OCI-LY7 (cell line): Measurements from ENCODE around the gene QKI. TPM values are rescaled to one million over a fixed set of nuclear protein-coding genes. Genes with fewer than 3 reads are reported as not detected.

Experiments
- BruUV-seq: library from RNA; stranded (reverse); fragments of 400-500 nt; replicated peaks from 2 replicates; lab custom pipeline; 2021; lab: Mats Ljungman, UMichigan
- CTCF ChIA-PET: fragments of 300-600 bp; sonication (Branson Sonifier 250); formaldehyde crosslinking; loops from one replicate; lab custom pipeline; 2022; ENCODE audit warnings: antibody characterized with exemption; ENCODE audit not compliant: unreplicated experiment; lab: Charles Lee
- POLR2A ChIA-PET: fragments of 300-600 bp; sonication (Branson Sonifier 250); formaldehyde crosslinking; loops from one replicate; lab custom pipeline; 2022; ENCODE audit warnings: antibody characterized with exemption; lab: Charles Lee
- DNase-seq: peaks from one replicate; pipeline ENCODE4 v3.0.0-alpha.2; 2015; ENCODE audit warnings: low spot score
- H2AFZ ChIP-seq: fragments of 200-600 bp; sonication (generic), shearing (Covaris generic); 2 replicates; pipeline ENCODE4 v1.6.1; 2014; ENCODE audit warnings: mild to moderate bottlenecking, antibody characterized with exemption, low read length, moderate library complexity
- H3K27ac ChIP-seq: fragments of 200-600 bp; sonication (generic); 2 replicates; pipeline ENCODE4 v1.5.1; 2014; ENCODE audit warnings: mixed run types, low read depth, mild to moderate bottlenecking, moderate library complexity, low read length, inconsistent platforms; ENCODE audit not compliant: poor library complexity, severe bottlenecking
- H3K36me3 ChIP-seq: fragments of 200-600 bp; sonication (generic); 2 replicates; pipeline ENCODE4 v1.6.1; 2014; ENCODE audit warnings: mild to moderate bottlenecking, antibody characterized with exemption, low read length, moderate library complexity, mixed read lengths; ENCODE audit not compliant: insufficient read depth
- H3K4me1 ChIP-seq: fragments of 200-600 bp; sonication (generic); 2 replicates; pipeline ENCODE4 v1.5.1; 2014; ENCODE audit warnings: mild to moderate bottlenecking, low read length; ENCODE audit not compliant: insufficient read depth, poor library complexity, severe bottlenecking
- H3K4me2 ChIP-seq: fragments of 200-600 bp; sonication (generic); 2 replicates; pipeline ENCODE4 v1.6.1; 2014; ENCODE audit warnings: mild to moderate bottlenecking, low read length
- H3K4me3 ChIP-seq: fragments of 200-600 bp; sonication (generic); 2 replicates; pipeline ENCODE4 v1.5.1; 2014; ENCODE audit warnings: mild to moderate bottlenecking, low read depth, low read length; ENCODE audit not compliant: poor library complexity, severe bottlenecking
- H3K79me2 ChIP-seq: fragments of 200-600 bp; sonication (generic); 2 replicates; pipeline ENCODE4 v1.6.1; 2016; ENCODE audit warnings: low read depth, mild to moderate bottlenecking, low read length, moderate library complexity, mixed read lengths; ENCODE audit not compliant: insufficient read depth
- H3K9me2 ChIP-seq: fragments of 200-600 bp; sonication (generic); 2 replicates; pipeline ENCODE4 v1.6.1; 2016; ENCODE audit warnings: mild to moderate bottlenecking, low read length, mixed read lengths; ENCODE audit not compliant: insufficient read depth
- H3K9me3 ChIP-seq: fragments of 200-600 bp; sonication (generic); 2 replicates; pipeline ENCODE4 v1.6.1; 2014; ENCODE audit warnings: mild to moderate bottlenecking, mixed run types, low read length, mixed read lengths
- H4K20me1 ChIP-seq: fragments of 200-600 bp; sonication (generic); 2 replicates; pipeline ENCODE4 v1.6.1; 2014; ENCODE audit warnings: mild to moderate bottlenecking, antibody characterized with exemption, low read length, moderate library complexity, mixed read lengths; ENCODE audit not compliant: insufficient read depth
- EZH2phosphoT487 ChIP-seq: fragments of 200-600 bp; sonication (generic); IDR thresholded peaks from 2 replicates; pipeline ENCODE4 v1.6.1; 2018; ENCODE audit warnings: low read depth, borderline replicate concordance, mild to moderate bottlenecking, mixed run types, antibody characterized with exemption, low read length, moderate library complexity, mixed read lengths
- intact Hi-C: fragments of 100-400 bp; cut with micrococcal nuclease; formaldehyde crosslinking; loops from one replicate; pipeline ENCODE4 v1.10.0; 2022; ENCODE audit not compliant: unreplicated experiment
- total RNA-seq, 2 experiments: library from RNA; depleted of rRNA in 1 of 2; stranded (reverse); fragments of >200 nt in 1 of 2; shearing (Covaris generic) in 1 of 2; gene quantifications; 2 replicates each; pipeline ENCODE4 v1.2.3, GENCODE V29; 2014 to 2022
- TF ChIP-seq, protein P1 (sequence below): fragments of 200-600 bp; sonication (generic); conservative IDR thresholded peaks from 2 replicates; pipeline ENCODE4 v1.5.1; 2014; ENCODE audit warnings: mild to moderate bottlenecking, antibody characterized with exemption, low read length, moderate library complexity, mixed read lengths

Gene QKI
- total RNA-seq, 2 experiments from 2014 or later = 55.4 to 74.5 TPM

DNA sequence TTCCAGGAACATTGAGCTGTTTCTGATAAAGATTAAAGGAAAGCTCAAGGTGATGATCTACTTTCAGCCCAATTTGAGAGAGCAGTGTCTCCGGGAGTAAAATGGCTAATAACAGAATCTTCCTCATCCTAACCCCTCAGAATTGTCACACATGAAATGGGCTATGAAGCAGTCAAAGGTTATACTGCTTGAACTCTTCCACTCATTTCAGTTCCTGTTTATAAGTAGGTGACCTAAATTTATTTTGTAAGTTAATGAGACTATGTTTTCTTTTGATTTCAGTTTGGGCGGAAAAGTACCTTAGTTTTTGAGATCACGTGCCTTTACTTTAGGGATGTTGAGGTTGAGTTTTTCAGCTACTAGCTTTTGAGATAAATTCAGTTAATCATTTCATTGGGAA is 47.2 kb downstream of the QKI start:
- POLR2A ChIA-PET = interaction anchor here (0.5 to 1.2 kb wide), 3 partner anchors 12 to 617 kb away, joined by 3 to 6 read pairs (median 5); no protein-coding TSS in a partner anchor
- H3K4me2 ChIP-seq = no peak overlapping the region
- H3K4me1 ChIP-seq = no peaks in the 10 kb centered on the region
- no peaks in the 10 kb centered on the region for H3K9me3 ChIP-seq
- H2AFZ ChIP-seq = no peak overlapping the region
- CTCF ChIA-PET = no interaction called here
- intact Hi-C loops = no loop called here
- no TSS peak for BruUV-seq
- H4K20me1 ChIP-seq = no peaks in the 10 kb centered on the region
- H3K27ac ChIP-seq = no peak overlapping the region
- no peak overlapping the region for H3K4me3 ChIP-seq
- DNase-seq = no peak
- no peaks in the 10 kb centered on the region for H3K9me2 ChIP-seq
- TF ChIP-seq EZH2phosphoT487 = no peak
- TF ChIP-seq, protein P1, sequence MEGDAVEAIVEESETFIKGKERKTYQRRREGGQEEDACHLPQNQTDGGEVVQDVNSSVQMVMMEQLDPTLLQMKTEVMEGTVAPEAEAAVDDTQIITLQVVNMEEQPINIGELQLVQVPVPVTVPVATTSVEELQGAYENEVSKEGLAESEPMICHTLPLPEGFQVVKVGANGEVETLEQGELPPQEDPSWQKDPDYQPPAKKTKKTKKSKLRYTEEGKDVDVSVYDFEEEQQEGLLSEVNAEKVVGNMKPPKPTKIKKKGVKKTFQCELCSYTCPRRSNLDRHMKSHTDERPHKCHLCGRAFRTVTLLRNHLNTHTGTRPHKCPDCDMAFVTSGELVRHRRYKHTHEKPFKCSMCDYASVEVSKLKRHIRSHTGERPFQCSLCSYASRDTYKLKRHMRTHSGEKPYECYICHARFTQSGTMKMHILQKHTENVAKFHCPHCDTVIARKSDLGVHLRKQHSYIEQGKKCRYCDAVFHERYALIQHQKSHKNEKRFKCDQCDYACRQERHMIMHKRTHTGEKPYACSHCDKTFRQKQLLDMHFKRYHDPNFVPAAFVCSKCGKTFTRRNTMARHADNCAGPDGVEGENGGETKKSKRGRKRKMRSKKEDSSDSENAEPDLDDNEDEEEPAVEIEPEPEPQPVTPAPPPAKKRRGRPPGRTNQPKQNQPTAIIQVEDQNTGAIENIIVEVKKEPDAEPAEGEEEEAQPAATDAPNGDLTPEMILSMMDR = no peak
- peaks cover 4% of the 10 kb centered on the region; the same call in 1 of the 2 replicates for H3K79me2 ChIP-seq
- H3K36me3 ChIP-seq = peaks cover 8% of the 10 kb centered on the region; the same call in 1 of the 2 replicates

DNA sequence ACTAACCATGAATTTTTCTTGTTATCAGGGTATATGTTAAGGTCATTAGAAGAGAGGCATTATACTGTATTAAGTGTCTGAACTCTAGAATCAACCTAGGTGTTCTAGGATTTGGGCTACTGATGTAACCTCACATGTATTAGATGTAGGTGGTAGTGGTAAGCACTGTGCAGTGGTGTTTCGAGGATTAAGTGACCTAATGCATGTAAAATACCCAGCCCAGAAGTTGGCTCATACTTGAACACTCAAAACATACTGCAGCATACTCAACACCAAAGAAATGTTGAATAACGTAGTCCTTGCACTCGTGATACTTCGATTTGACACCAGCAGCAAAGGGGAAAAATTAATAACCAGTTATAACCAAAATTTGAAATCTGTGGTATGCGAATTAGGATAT is 48.7 kb downstream of the QKI start:
- ChIA-PET CTCF (no interaction called here), POLR2A (no interaction called here)
- Histone ChIP-seq H2AFZ (no peak overlapping the region), H3K36me3 (no peaks in the 10 kb centered on the region), H3K79me2 (peaks cover 4% of the 10 kb centered on the region; the same call in 1 of the 2 replicates), H3K4me3 (no peak overlapping the region), H3K9me2 (no peaks in the 10 kb centered on the region), H3K4me2 (no peak overlapping the region), H4K20me1 (no peaks in the 10 kb centered on the region), H3K9me3 (no peaks in the 10 kb centered on the region), H3K4me1 (no peaks in the 10 kb centered on the region), H3K27ac (no peak overlapping the region)
- BruUV-seq = no TSS peak
- TF ChIP-seq, protein P1 = no peak
- no peak for TF ChIP-seq EZH2phosphoT487
- no peak for DNase-seq
- intact Hi-C loops = no loop called here

- Histone ChIP-seq H3K9me3 (no peaks in the 10 kb centered on the region), H3K4me2 (no peak overlapping the region), H3K4me1 (no peaks in the 10 kb centered on the region), H2AFZ (no peak overlapping the region), H3K36me3 (no peaks in the 10 kb centered on the region), H3K79me2 (peaks cover 4% of the 10 kb centered on the region; the same call in 1 of the 2 replicates), H3K27ac (no peak overlapping the region), H3K9me2 (no peaks in the 10 kb centered on the region), H3K4me3 (no peak overlapping the region), H4K20me1 (no peaks in the 10 kb centered on the region)
- CTCF ChIA-PET = no interaction called here
- POLR2A ChIA-PET = interaction anchor here (0.6 to 0.8 kb wide), 3 partner anchors 15 to 34 kb away, joined by 3 to 7 read pairs (median 6); no protein-coding TSS in a partner anchor
- intact Hi-C loops = no loop called here
- no peak for DNase-seq
- BruUV-seq = no TSS peak
- TF ChIP-seq, protein P1 = no peak
- TF ChIP-seq EZH2phosphoT487 = no peak
Measured at GRCh38 chr6:163463795-163464194, 49.3 kb downstream of the QKI start.
